ENCODE measurements around the gene RPS23.
"Not testable (repeated sequence)": the region's sequence is repeated elsewhere in the genome, so short reads cannot be mapped to it uniquely, and the experiment has no call there.

Gene RPS23

GRCh38 chr5:82290005-82290404 is 11.9 kb upstream of the RPS23 start:
- DNase-seq (ENCODE audit: low read depth, low spot score) = no peak

GRCh38 chr5:82287625-82288024 is 9.5 kb upstream of the RPS23 start:
- DNase-seq (ENCODE audit: low read depth, low spot score) = peak; percentile 12

GRCh38 chr5:82285206-82285605 is 7.1 kb upstream of the RPS23 start:
- DNase-seq (ENCODE audit: low read depth, low spot score) = no peak

- no peak for DNase-seq (ENCODE audit: low read depth, low spot score)
Observed at GRCh38 chr5:82283893-82284292, 5.7 kb upstream of the RPS23 start.

GRCh38 chr5:82278711-82279370 is 687 bp upstream of the RPS23 start:
- DNase-seq (ENCODE audit: low read depth, low spot score) = no peak

GRCh38 chr5:82277613-82277986 is 554 bp downstream of the RPS23 start:
- no peak for DNase-seq (ENCODE audit: low read depth, low spot score)

- DNase-seq (ENCODE audit: low read depth, low spot score) = no peak
Observed at GRCh38 chr5:82276800-82277612, 1.1 kb downstream of the RPS23 start.

GRCh38 chr5:82275216-82275664 is 2.9 kb downstream of the RPS23 start:
- no peak for DNase-seq (ENCODE audit: low read depth, low spot score)

- DNase-seq (ENCODE audit: low read depth, low spot score) = no peak
Observed at GRCh38 chr5:82274343-82275211, 3.6 kb downstream of the RPS23 start.

GRCh38 chr5:82273426-82273825 is 4.7 kb downstream of the RPS23 start:
- not testable (repeated sequence) for DNase-seq (ENCODE audit: low read depth, low spot score)

- not testable (repeated sequence) for DNase-seq (ENCODE audit: low read depth, low spot score)
Observed at GRCh38 chr5:82272571-82273356, 5.4 kb downstream of the RPS23 start.

GRCh38 chr5:82269363-82269762 is 8.8 kb downstream of the RPS23 start:
- DNase-seq (ENCODE audit: low read depth, low spot score) = not testable (repeated sequence)

- not testable (repeated sequence) for DNase-seq (ENCODE audit: low read depth, low spot score)
Observed at GRCh38 chr5:82267297-82267933, 10.7 kb downstream of the RPS23 start.

GRCh38 chr5:82265047-82265446 is 13.1 kb downstream of the RPS23 start:
- DNase-seq (ENCODE audit: low read depth, low spot score) = peak; percentile 35

GRCh38 chr5:82259172-82259800 is 18.9 kb downstream of the RPS23 start:
- DNase-seq (ENCODE audit: low read depth, low spot score) = peak; percentile 48

- DNase-seq (ENCODE audit: low read depth, low spot score) = no peak
Observed at GRCh38 chr5:82257729-82258128, 20.4 kb downstream of the RPS23 start.

- no peak for DNase-seq (ENCODE audit: low read depth, low spot score)
Observed at GRCh38 chr5:82257247-82257646, 20.9 kb downstream of the RPS23 start.

GRCh38 chr5:82255844-82256243 is 22.3 kb downstream of the RPS23 start:
- DNase-seq (ENCODE audit: low read depth, low spot score) = no peak

- DNase-seq (ENCODE audit: low read depth, low spot score) = no peak
Observed at GRCh38 chr5:82252744-82253143, 25.4 kb downstream of the RPS23 start.

GRCh38 chr5:82246960-82247574 is 31.1 kb downstream of the RPS23 start:
- no peak for DNase-seq (ENCODE audit: low read depth, low spot score)
